M059J (cell line): ENCODE data around the gene PLCB4. TPM values are rescaled to one million over a fixed set of nuclear protein-coding genes. Genes with fewer than 3 reads are reported as not detected.

Source experiments
- DNase-seq: peaks from one replicate; pipeline ENCODE4 v3.0.0-alpha.2; 2012; ENCODE audit warnings: low read depth
- total RNA-seq: library from RNA; depleted of rRNA; stranded (reverse); fragments of >200 nt; shearing (Covaris generic); gene quantifications from 2 replicates; pipeline ENCODE4 v1.2.3, GENCODE V29; 2014

PLCB4 gene
- total RNA-seq, 1 experiment from 2014 or later = 16.1 TPM

- peak; percentile 93 for DNase-seq
These were observed 35.1 kb downstream of the PLCB4 start for GRCh38 chr20:9103955-9104354.

GRCh38 chr20:9108260-9108659 is 39.4 kb downstream of the PLCB4 start:
- no peak for DNase-seq

- no peak for DNase-seq
These were observed 40.7 kb downstream of the PLCB4 start for GRCh38 chr20:9109566-9109965.

GRCh38 chr20:9110365-9110764 is 41.5 kb downstream of the PLCB4 start:
- DNase-seq = peak; percentile 82

- peak; percentile 36 for DNase-seq
These were observed 42.1 kb downstream of the PLCB4 start for GRCh38 chr20:9110916-9111432.

- DNase-seq = peak; percentile 87
These were observed 43.9 kb downstream of the PLCB4 start for GRCh38 chr20:9112541-9113515.

- DNase-seq = no peak
These were observed 45.8 kb downstream of the PLCB4 start for GRCh38 chr20:9114709-9115108.

- no peak for DNase-seq
These were observed 48.7 kb downstream of the PLCB4 start for GRCh38 chr20:9117548-9117947.

- DNase-seq = peak; percentile 96
These were observed 50.9 kb downstream of the PLCB4 start for GRCh38 chr20:9119776-9120175.

GRCh38 chr20:9121211-9121610 is 52.3 kb downstream of the PLCB4 start:
- DNase-seq = no peak

GRCh38 chr20:9122571-9122970 is 53.7 kb downstream of the PLCB4 start:
- no peak for DNase-seq

- no peak for DNase-seq
These were observed 57.6 kb downstream of the PLCB4 start for GRCh38 chr20:9126527-9126926.

- no peak for DNase-seq
These were observed 59.7 kb downstream of the PLCB4 start for GRCh38 chr20:9128568-9128967.

- no peak for DNase-seq
These were observed 60.9 kb downstream of the PLCB4 start for GRCh38 chr20:9129756-9130155.

GRCh38 chr20:9130521-9130920 is 61.6 kb downstream of the PLCB4 start:
- DNase-seq = peak; percentile 28

GRCh38 chr20:9131841-9132240 is 63.0 kb downstream of the PLCB4 start:
- no peak for DNase-seq

- no peak for DNase-seq
These were observed 65.5 kb downstream of the PLCB4 start for GRCh38 chr20:9134346-9134745.

GRCh38 chr20:9136114-9136513 is 67.2 kb downstream of the PLCB4 start:
- no peak for DNase-seq

- DNase-seq = no peak
These were observed 68.1 kb downstream of the PLCB4 start for GRCh38 chr20:9137001-9137400.

- DNase-seq = peak; percentile 26
These were observed 70.4 kb downstream of the PLCB4 start for GRCh38 chr20:9139106-9139833.

- DNase-seq = peak; percentile 41
These were observed 71.4 kb downstream of the PLCB4 start for GRCh38 chr20:9140162-9140760.

GRCh38 chr20:9141070-9141469 is 72.2 kb downstream of the PLCB4 start:
- DNase-seq = peak; percentile 53
